MCF 10A (cell line): ENCODE measurements around the gene IFT122. TPM values are rescaled to one million over a fixed set of nuclear protein-coding genes. Genes with fewer than 3 reads are reported as not detected.

Source experiments
- BruUV-seq: library from RNA; stranded (reverse); fragments of 400-500 nt; replicated peaks from 2 replicates; lab custom pipeline; 2021; lab: Mats Ljungman, UMichigan
- CTCF ChIA-PET: fragments of 300-600 bp; sonication (Branson Sonifier 250); formaldehyde crosslinking; extraction: SDS; loops from one replicate; lab custom pipeline; 2021; ENCODE audit warnings: antibody characterized with exemption, inconsistent platforms; lab: Yijun Ruan, JAX
- POLR2A ChIA-PET: fragments of 300-600, 350-650 bp; sonication (Branson Sonifier 250); formaldehyde crosslinking; extraction: SDS; loops from one replicate; lab custom pipeline; 2020; ENCODE audit warnings: antibody characterized with exemption, inconsistent platforms; lab: Yijun Ruan, JAX
- DNase-seq: peaks from one replicate; pipeline ENCODE4 v3.0.0-alpha.2; 2018; ENCODE audit not compliant: unreplicated experiment
- H3K27ac Mint-ChIP-seq: one replicate; pipeline ENCODE4 v1.8.0; 2022; ENCODE audit warnings: mild to moderate bottlenecking, low read depth, mixed read lengths; ENCODE audit not compliant: unreplicated experiment
- H3K27me3 Mint-ChIP-seq: one replicate; pipeline ENCODE4 v1.8.0; 2022; ENCODE audit warnings: mixed read lengths; ENCODE audit not compliant: insufficient read depth, unreplicated experiment
- H3K36me3 Mint-ChIP-seq: one replicate; pipeline ENCODE4 v1.8.0; 2022; ENCODE audit warnings: mild to moderate bottlenecking, moderate library complexity, mixed read lengths; ENCODE audit not compliant: insufficient read depth, unreplicated experiment
- H3K4me1 Mint-ChIP-seq: one replicate; pipeline ENCODE4 v1.8.0; 2022; ENCODE audit warnings: mixed read lengths; ENCODE audit not compliant: insufficient read depth, unreplicated experiment
- H3K4me3 Mint-ChIP-seq: one replicate; pipeline ENCODE4 v1.8.0; 2022; ENCODE audit warnings: mild to moderate bottlenecking, moderate library complexity, mixed read lengths; ENCODE audit not compliant: unreplicated experiment
- H3K9me3 Mint-ChIP-seq: one replicate; pipeline ENCODE4 v1.8.0; 2022; ENCODE audit warnings: mixed read lengths; ENCODE audit not compliant: unreplicated experiment
- CTCF ChIP-seq: fragments of 200-600 bp; IDR thresholded peaks from one replicate; pipeline ENCODE4 v1.8.0; 2022; ENCODE audit warnings: antibody characterized with exemption, mild to moderate bottlenecking; ENCODE audit not compliant: unreplicated experiment
- intact Hi-C: fragments of 100-400 bp; cut with micrococcal nuclease; formaldehyde crosslinking; loops from 2 replicates; pipeline ENCODE4 v1.14.1; 2022
- total RNA-seq: library from RNA; stranded (reverse); gene quantifications from 2 replicates; pipeline ENCODE4 v1.2.3, GENCODE V29; 2022

Gene IFT122
- total RNA-seq, 1 experiment from 2014 or later: 21.0 TPM

GRCh38 chr3:129453732-129454131 is 13.7 kb downstream of the IFT122 start:
- Mint-ChIP-seq H3K36me3 (peaks cover 36% of the 10 kb centered on the region), H3K27me3 (no peaks in the 10 kb centered on the region), H3K9me3 (no peaks in the 10 kb centered on the region), H3K4me3 (no peak overlapping the region), H3K27ac (no peak overlapping the region), H3K4me1 (peaks cover 11% of the 10 kb centered on the region)
- no peak for TF ChIP-seq CTCF
- intact Hi-C loops: no loop called here
- BruUV-seq: no TSS peak
- ChIA-PET CTCF (interaction anchor here (0.7 to 1.5 kb wide), 2 partner anchors 15 to 19 kb away, joined by 4 to 5 read pairs; no protein-coding TSS in a partner anchor), POLR2A (interaction anchor here (0.6 to 1.9 kb wide), 2 partner anchors 32 to 258 kb away, joined by 3 to 4 read pairs; no protein-coding TSS in a partner anchor)
- no peak for DNase-seq

GRCh38 chr3:129460155-129460554 is 20.1 kb downstream of the IFT122 start:
- Mint-ChIP-seq H3K27ac (peak overlapping the region; percentile 96), H3K4me1 (peaks cover 23% of the 10 kb centered on the region), H3K4me3 (no peak overlapping the region), H3K36me3 (peaks cover 20% of the 10 kb centered on the region), H3K27me3 (no peaks in the 10 kb centered on the region), H3K9me3 (no peaks in the 10 kb centered on the region)
- no peak for TF ChIP-seq CTCF
- intact Hi-C loops: no loop called here
- no peak for DNase-seq
- POLR2A ChIA-PET: interaction anchor here (1.2 kb wide), 1 partner anchor 19 kb away, joined by 5 read pairs; no protein-coding TSS in a partner anchor
- CTCF ChIA-PET: interaction anchor here (0.6 to 0.9 kb wide), 2 partner anchors 10 to 30 kb away, joined by 5 read pairs; no protein-coding TSS in a partner anchor
- BruUV-seq: no TSS peak

- no peak for DNase-seq
- H3K4me3 Mint-ChIP-seq: no peak overlapping the region
- no peaks in the 10 kb centered on the region for H3K9me3 Mint-ChIP-seq
- TF ChIP-seq CTCF: no peak
- peaks cover 23% of the 10 kb centered on the region for H3K4me1 Mint-ChIP-seq
- H3K36me3 Mint-ChIP-seq: peaks cover 20% of the 10 kb centered on the region
- BruUV-seq: no TSS peak
- ChIA-PET POLR2A (interaction anchor here (1.2 kb wide), 1 partner anchor 19 kb away, joined by 5 read pairs; no protein-coding TSS in a partner anchor), CTCF (interaction anchor here (0.9 kb wide), 1 partner anchor 29 kb away, joined by 5 read pairs; no protein-coding TSS in a partner anchor)
- no peaks in the 10 kb centered on the region for H3K27me3 Mint-ChIP-seq
- intact Hi-C loops: no loop called here
- H3K27ac Mint-ChIP-seq: peak overlapping the region; percentile 96
Observed at GRCh38 chr3:129460572-129460971, 20.5 kb downstream of the IFT122 start.

DNA sequence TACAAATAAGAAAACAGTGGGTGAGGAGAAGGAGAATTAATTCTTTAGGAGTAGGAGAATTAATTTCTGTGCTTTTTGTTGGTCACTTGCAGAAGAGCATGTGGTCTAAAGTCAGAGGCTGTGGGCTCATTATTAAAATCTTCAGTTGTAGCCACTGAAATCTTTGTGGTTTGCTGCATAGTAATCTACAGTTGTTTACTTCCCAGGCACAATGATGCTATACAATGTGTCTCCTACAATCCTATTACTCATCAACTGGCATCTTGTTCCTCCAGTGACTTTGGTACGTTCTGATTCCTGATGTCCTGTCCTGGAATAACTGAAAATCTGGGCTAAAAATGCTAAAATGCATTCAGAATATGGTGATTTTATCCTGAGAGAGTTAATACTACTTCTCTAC is 21.0 kb downstream of the IFT122 start:
- H3K4me1 Mint-ChIP-seq: peaks cover 23% of the 10 kb centered on the region
- H3K36me3 Mint-ChIP-seq: peaks cover 20% of the 10 kb centered on the region
- TF ChIP-seq CTCF: no peak
- no peaks in the 10 kb centered on the region for H3K27me3 Mint-ChIP-seq
- no peaks in the 10 kb centered on the region for H3K9me3 Mint-ChIP-seq
- intact Hi-C loops: no loop called here
- DNase-seq: peak; percentile 67
- ChIA-PET POLR2A (interaction anchor here (1.7 to 2.1 kb wide), 2 partner anchors 20 to 21 kb away, joined by 12 to 31 read pairs; partner anchors contain the start of genes IFT122 and MBD4), CTCF (interaction anchor here (0.9 kb wide), 1 partner anchor 29 kb away, joined by 5 read pairs; no protein-coding TSS in a partner anchor)
- no TSS peak for BruUV-seq
- peak overlapping the region; percentile 96 for H3K27ac Mint-ChIP-seq
- H3K4me3 Mint-ChIP-seq: no peak overlapping the region
